HG03354 (cell line): ENCODE measurements around the gene ZSCAN22.
"Not testable (repeated sequence)": the region's sequence is repeated elsewhere in the genome, so short reads cannot be mapped to it uniquely, and the experiment has no call there.

ENCODE experiments used
- ATAC-seq: cut with Tn5 transposase; IDR thresholded peaks from one replicate; pipeline ENCODE4 v1.9.1; 2021; ENCODE audit warnings: mild to moderate bottlenecking; ENCODE audit not compliant: unreplicated experiment, poor library complexity, severe bottlenecking

Gene ZSCAN22

GRCh38 chr19:58326914-58327726 is at the start of gene ZSCAN22:
Gene ZSCAN22, plus strand, starts transcription at chr19:58326994. Its CDS starts 7,809 bp downstream, at chr19:58334803.
- peak; percentile 92 for ATAC-seq

DNA sequence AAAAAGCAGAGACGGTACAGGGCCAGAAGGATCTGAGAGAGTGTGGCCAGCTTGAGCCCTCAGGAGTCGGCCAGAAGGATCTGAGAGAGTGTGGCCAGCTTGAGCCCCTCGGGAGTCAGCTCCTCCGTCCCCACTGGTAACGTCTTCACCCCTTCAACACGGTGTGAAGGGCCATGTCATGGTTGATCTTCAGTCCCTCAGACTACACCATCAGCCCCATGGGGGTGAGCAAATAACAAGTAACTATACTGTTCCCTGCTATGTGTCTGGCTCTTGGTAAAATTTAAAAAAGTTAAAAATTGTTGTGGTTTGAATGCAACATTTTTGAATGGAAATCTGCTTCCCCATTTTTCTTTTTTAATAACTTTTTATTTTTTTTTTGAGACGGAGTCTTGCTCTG is 49.6 kb upstream of the ZSCAN22 start:
- ATAC-seq = no peak

DNA sequence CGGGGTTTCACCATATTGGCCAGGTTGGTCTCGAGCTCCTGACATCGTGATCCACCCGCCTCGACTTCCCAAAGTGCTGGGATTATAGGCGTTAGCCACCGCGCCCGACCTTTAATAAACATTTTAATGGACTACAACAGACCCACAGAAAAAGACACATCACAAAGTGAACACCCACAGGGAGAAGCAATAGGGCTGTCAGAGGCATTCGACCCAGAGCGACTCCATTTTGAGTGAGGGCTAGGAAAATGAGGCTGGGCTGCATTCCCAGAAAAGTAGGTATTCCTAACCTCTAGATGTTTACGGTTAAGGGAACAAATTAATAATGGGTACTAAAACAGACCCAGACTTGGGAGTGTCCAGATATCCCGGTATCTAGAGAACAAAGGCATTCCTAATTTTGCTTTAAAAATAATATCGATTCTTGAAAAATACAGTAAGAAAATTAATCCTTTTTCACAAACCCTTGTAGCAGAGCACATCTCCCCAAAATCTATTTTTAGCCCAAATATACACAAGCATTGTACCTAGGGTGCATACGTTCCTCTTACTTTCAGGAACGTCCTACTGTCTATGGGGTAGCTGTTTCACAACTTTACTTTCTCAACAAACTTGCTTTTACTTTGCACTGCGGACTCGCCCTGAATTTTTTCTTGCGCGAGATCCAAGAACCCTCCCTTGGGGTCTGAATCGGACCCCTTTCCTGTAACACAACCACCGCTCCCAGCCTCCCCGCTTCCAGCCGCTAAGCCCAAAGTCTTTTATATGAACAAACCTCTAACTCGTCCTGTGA is 48.9 kb upstream of the ZSCAN22 start:
- no peak for ATAC-seq

DNA sequence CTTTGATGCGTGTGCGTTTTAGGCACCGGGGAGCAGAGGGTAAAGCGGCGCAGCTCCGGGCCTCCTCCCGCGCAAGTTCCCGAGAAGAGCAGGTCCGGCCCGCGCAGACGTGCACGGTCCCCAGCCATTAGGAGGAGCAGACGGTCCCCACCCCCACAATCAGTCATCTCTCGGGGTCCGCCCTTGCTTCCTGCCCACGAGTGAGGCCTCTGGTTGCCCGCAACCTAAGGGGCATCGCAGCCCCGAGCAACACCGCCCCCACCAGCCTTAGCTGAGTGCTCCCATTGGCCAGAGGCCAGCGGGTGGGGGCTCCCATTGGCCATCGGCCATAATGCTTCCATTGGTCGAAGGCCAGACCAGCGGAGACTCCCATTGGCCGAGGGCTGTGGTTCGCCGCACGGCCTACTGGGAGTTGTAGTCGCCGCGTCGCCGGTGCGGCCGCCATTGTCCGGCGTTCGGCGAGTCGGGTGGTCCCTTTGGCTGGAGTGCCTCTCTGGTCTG is 48.2 kb upstream of the ZSCAN22 start, which contains the start of gene ZNF8:
TSS of gene ZNF8 (plus strand) at position 415 of the 501 bp plus-strand sequence. CDS start 127 bp downstream, outside the sequence.
- peak; percentile 96 for ATAC-seq

- ATAC-seq = peak; percentile 36
These were observed 47.5 kb upstream of the ZSCAN22 start for GRCh38 chr19:58279042-58279924.

DNA sequence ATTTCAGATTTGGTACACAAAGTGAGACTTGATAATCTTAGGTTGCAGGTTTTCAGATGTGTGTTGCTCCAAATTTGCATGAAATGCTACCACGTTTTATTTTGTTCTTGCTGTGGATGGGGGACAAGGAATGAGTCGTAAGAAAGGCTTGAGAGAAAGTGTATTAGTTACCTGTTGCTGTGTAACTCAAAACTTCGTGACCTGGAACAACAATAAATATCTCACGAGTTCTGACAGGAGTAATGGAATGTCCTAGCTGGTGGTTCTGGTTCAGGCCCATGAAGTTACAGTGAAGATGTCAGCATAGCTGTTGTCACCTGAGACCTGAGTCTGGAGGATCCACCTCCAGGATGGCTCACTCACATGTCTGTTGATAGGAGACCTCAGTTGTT is 46.9 kb upstream of the ZSCAN22 start:
- no peak for ATAC-seq

GRCh38 chr19:58284199-58284598 is 42.6 kb upstream of the ZSCAN22 start:
- ATAC-seq = no peak

DNA sequence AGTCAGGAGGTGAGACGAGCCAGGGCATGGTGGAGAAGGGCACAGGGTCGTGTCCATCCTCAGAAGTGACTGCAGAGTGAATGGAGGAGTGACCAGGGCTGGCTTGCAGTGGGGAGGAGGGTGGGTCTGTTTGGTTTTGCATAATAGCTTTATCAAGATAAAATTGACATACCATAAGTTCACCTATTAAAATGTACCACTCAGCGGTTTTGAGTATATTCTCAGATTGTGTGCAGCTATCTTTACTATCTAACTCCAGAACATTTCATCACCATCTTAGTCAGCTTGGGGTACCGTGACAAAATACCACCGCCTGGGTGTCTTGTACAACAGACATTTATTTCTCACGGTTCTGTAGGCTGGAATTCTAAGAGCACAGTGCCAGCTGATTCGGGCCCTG is 34.9 kb upstream of the ZSCAN22 start:
- no peak for ATAC-seq

DNA sequence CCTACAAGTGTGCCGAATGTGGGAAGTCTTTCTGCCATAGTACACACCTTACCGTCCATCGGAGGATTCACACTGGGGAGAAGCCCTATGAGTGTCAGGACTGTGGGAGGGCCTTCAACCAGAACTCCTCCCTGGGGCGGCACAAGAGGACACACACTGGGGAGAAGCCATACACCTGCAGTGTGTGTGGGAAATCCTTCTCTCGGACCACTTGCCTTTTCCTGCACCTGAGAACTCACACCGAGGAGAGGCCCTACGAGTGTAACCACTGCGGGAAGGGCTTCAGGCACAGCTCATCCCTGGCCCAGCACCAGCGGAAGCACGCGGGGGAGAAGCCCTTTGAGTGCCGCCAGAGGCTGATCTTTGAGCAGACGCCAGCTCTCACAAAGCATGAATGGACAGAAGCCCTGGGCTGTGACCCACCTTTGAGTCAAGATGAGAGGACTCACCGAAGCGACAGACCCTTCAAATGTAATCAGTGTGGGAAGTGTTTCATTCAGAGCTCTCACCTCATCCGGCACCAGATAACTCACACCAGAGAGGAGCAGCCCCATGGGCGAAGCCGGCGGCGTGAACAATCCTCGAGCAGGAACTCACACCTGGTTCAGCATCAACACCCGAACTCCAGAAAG is 31.9 kb upstream of the ZSCAN22 start:
- no peak for ATAC-seq

- ATAC-seq = no peak
These were observed 30.7 kb upstream of the ZSCAN22 start for GRCh38 chr19:58296104-58296503.

DNA sequence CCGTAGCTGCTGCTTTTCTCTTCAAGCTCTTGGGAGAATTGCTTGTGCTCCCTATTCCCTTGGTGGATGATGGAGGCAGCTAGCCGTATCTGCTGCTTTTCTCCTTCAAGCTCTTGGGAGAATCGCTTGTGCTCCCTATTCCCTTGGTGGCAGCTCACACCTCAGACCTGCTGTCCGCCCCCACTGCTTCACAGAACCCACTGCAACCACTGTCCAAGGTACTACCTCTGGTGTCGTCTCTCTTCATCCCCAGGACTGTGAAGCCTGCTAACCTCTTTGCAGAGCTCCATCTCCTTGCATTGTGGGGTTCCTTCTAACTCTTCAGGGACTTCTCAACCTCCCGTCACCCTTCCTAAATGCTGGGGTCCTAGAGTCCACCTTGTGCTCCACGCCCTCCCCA is 26.2 kb upstream of the ZSCAN22 start:
- no peak for ATAC-seq

DNA sequence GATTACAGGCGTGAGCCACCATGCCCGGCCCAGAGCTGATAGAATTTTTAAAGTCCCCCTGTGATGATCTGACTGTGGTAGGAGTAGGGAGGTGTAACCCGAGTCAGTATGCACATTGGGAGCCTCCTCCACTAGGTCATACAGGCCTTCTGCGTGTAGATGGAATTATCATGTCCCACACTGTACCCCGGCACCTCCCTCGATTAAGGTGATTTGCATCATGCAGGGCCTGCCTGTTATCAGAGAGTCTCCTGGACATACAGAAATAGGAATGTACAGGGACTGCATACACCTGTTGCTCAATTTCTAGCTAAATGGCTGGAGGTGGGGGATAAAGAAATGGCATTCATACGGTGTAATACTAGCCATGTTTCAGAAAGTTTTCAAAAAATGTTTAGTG is 22.5 kb upstream of the ZSCAN22 start:
- ATAC-seq = no peak

GRCh38 chr19:58304748-58305064 is 22.1 kb upstream of the ZSCAN22 start:
- peak; percentile 13 for ATAC-seq

- peak; percentile 97 for ATAC-seq
These were observed 21.5 kb upstream of the ZSCAN22 start, which contains the start of gene ERVK3-1 for GRCh38 chr19:58305065-58305931. Gene ERVK3-1, plus strand, starts transcription at chr19:58305377. Its CDS starts 6,792 bp downstream, at chr19:58312169.

- no peak for ATAC-seq
These were observed 20.9 kb upstream of the ZSCAN22 start for GRCh38 chr19:58305932-58306323.

DNA sequence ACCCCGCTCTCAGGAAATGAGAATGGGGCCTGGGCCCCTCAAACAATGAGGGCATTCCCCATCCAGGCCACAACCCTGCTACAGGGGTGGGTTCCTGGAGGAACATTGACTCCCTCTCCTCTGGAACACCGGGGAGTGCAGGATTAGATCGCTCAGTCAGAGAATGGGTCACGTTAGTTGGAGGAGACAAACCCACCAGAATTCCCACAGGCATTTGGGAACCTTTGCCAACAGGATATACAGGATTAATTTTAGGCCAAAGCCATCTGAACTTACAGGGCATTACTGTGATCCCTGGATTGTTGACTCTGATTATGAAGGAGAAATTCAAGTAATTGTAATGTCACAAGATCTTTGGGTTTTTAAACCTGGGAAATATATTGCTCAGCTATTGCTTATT is 19.1 kb upstream of the ZSCAN22 start:
- ATAC-seq = no peak

- not testable (repeated sequence) for ATAC-seq
These were observed 16.1 kb upstream of the ZSCAN22 start for GRCh38 chr19:58310685-58311084.

GRCh38 chr19:58311345-58311865 is 15.4 kb upstream of the ZSCAN22 start:
- ATAC-seq = no peak
